Omental fat pad (tissue), 4 donors: ENCODE results near the gene XAF1. TPM values are rescaled to one million over a fixed set of nuclear protein-coding genes. Genes with fewer than 3 reads are reported as not detected.

ENCODE experiments used
- ATAC-seq: fragments of 150-250 bp; one replicate; pipeline ENCODE4 v1.9.1; 2016; ENCODE audit warnings: mild to moderate bottlenecking, moderate library complexity; ENCODE audit not compliant: low FRiP score
- DNase-seq: peaks from one replicate; pipeline ENCODE4 v3.0.0-alpha.2; 2019; ENCODE audit warnings: low spot score
- CTCF ChIP-seq, 3 donors: fragments of 450-650 bp; IDR thresholded peaks; one replicate each; pipeline ENCODE4 v1.5.1; 2016 to 2017; ENCODE audit warnings: antibody characterized with exemption in 3 of 3, mild to moderate bottlenecking in 3 of 3, moderate library complexity in 2 of 3
- total RNA-seq, 4 donors: library from RNA; depleted of rRNA; stranded (reverse); fragments of >200 nt; gene quantifications; one replicate each; pipeline ENCODE4 v1.1.0, GENCODE V29; 2016

The XAF1 gene
- total RNA-seq, 4 donors from 2014 or later: 17.5 to 201 (median 33.6) TPM

DNA sequence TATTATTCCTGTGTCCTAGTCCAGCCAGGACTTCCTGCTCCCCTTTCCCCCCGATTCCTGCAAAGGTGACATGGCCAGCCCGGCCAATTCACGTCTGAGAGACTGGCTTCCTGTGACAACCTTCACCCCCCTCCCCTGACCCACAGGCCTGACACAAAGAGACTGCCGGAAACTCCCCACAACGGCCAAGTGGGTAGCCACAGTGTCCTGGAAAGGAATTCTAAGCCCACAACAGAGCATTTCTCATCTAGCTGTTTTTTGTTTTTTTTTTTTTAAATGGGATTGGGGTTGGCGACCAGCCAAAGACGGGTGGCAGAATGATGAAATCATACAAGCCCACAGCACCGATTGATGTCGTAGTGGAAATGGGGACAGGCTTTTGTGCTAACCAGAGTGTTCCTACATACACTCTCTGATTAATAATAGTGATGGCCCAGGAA lies 2.8 kb upstream of the XAF1 start:
- DNase-seq (no peak), ATAC-seq (peak; percentile 55)
- TF ChIP-seq CTCF (IDR thresholded peaks at IDR 0.05): no peak

- DNase-seq (no peak), ATAC-seq (no peak)
- no peak for TF ChIP-seq CTCF (IDR thresholded peaks at IDR 0.05)
These were observed 2.3 kb upstream of the XAF1 start for GRCh38 chr17:6753546-6753945.

GRCh38 chr17:6755281-6755680 lies 565 bp upstream of the XAF1 start:
- ATAC-seq (peak; percentile 17), DNase-seq (no peak)
- no peak for TF ChIP-seq CTCF (IDR thresholded peaks at IDR 0.05)

- ATAC-seq: no peak
- TF ChIP-seq CTCF (IDR thresholded peaks at IDR 0.05): no peak
- no peak for DNase-seq
These were observed 682 bp downstream of the XAF1 start for GRCh38 chr17:6756425-6757031.

DNA sequence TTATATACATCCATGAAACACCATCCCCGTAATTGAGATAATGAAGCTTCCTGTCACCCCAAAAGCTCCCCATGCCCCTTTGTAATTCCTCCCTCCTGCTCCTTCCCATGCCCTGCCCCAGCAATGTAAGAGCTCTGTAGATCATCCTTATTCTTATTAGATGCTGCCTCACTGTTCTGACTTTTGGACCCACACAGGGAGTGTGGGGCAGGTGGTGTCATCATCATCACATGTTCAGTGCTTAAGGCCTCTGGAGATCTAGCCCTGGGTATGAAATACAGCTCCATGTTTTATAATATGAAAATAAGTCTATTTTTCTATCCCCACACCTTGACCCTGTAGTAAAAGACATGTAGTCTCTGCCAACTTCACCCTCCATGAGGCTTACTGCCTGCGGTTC lies 1.9 kb downstream of the XAF1 start:
- TF ChIP-seq CTCF (IDR thresholded peaks at IDR 0.05): no peak
- no peak for ATAC-seq
- DNase-seq: no peak

DNA sequence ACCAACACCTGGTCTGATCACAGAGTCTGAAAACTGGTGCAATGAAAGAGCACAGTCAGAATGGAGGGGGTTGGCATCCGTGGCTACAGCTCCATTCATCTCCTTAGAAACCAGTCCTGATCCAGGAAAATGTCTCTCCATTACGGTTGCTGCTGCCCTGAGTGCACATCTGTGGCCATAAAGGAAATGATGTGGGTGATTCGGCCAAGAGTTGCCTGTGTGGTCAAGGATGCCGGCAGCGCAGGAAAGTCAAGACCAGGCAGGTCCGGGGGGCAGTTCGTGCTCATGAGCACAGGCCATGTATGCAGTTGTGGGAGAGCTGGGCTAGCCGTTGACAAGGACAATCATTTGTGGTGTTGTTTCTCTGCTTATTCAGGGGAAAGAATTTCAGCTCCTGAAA lies 5.9 kb downstream of the XAF1 start:
- ATAC-seq (no peak), DNase-seq (no peak)
- no peak for TF ChIP-seq CTCF (IDR thresholded peaks at IDR 0.05)

DNA sequence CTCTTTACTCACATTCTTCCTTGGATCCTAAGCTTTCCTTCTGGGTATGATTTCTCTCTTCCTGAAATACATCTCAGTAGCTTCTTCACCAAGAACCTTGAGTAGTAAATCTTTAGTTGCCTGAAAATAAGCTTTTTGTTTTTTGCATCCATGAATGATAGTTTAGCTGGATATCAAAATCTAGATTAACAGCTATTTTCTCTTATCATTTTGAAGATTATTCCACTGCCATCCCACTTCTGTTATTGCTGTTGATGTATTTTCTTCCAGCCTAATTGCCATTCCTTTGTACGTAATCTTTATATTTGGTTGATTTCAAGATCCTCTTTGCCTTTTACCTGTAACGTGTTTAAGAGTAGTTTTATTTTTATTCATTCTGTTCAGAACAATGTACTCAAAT lies 12.6 kb downstream of the XAF1 start:
- ATAC-seq (no peak), DNase-seq (no peak)
- no peak for TF ChIP-seq CTCF (IDR thresholded peaks at IDR 0.05)
